ENCODE data around the gene MCC.

Gene MCC

GRCh38 chr5:113336975-113337374 is 151.3 kb downstream of the MCC start (continued):
- no peak for TF ChIP-seq ZNF518A (tag by site-specific recombination; conservative IDR thresholded peaks at IDR 0.05; ENCODE audit: low read depth)
- no peak for TF ChIP-seq ZFP41 (tag by site-specific recombination; IDR thresholded peaks at IDR 0.05; ENCODE audit: borderline replicate concordance)
- TF ChIP-seq ELK4 (IDR thresholded peaks at IDR 0.05; ENCODE audit: borderline replicate concordance, low read depth, low read length): no peak
- TF ChIP-seq SP7 (tag by site-specific recombination; IDR thresholded peaks at IDR 0.05): no peak

GRCh38 chr5:113333411-113333810 is 154.8 kb downstream of the MCC start:
- ChIA-PET CTCF (interaction anchor here (0.6 to 2.0 kb wide), 7 partner anchors 158 to 337 kb away, joined by 3 to 9 read pairs (median 3); no protein-coding TSS in a partner anchor), POLR2A (no interaction called here)
- no peaks in the 10 kb centered on the region for H3K36me3 ChIP-seq (ENCODE audit: control insufficient read depth in 2 of 2, insufficient read depth in 1 of 2, low read length in 2 of 2)
- TF ChIP-seq KLF1 (tag by site-specific recombination; IDR thresholded peaks at IDR 0.05) (no peak), GLIS2 (tag by site-specific recombination; IDR thresholded peaks at IDR 0.05) (no peak), ZNF48 (tag by site-specific recombination; IDR thresholded peaks at IDR 0.05) (no peak), SP3 (tag by site-specific recombination; IDR thresholded peaks at IDR 0.05) (no peak), ZFHX2 (tag by site-specific recombination; conservative IDR thresholded peaks at IDR 0.05) (no peak), ZNF248 (tag by site-specific recombination; IDR thresholded peaks at IDR 0.05) (no peak), ZNF426 (tag by site-specific recombination; IDR thresholded peaks at IDR 0.05) (no peak), ZNF184 (tag by site-specific recombination; IDR thresholded peaks at IDR 0.05) (no peak), ZXDB (tag by site-specific recombination; IDR thresholded peaks at IDR 0.05) (no peak)
- no peak overlapping the region for H3K4me3 ChIP-seq (ENCODE audit: low read depth, low read length)
- H3K4me1 ChIP-seq (ENCODE audit: control insufficient read depth, insufficient read depth, low read length): no peaks in the 10 kb centered on the region
- H3K27ac ChIP-seq (ENCODE audit: extremely low read depth, low read depth, low read length): no peak overlapping the region
- H3K9me3 ChIP-seq (ENCODE audit: control insufficient read depth, insufficient read depth, low read depth, low read length): no peaks in the 10 kb centered on the region

- H3K27ac ChIP-seq (ENCODE audit: extremely low read depth, low read depth, low read length): no peak overlapping the region
- no peaks in the 10 kb centered on the region for H3K9me3 ChIP-seq (ENCODE audit: control insufficient read depth, insufficient read depth, low read depth, low read length)
- ChIA-PET POLR2A (no interaction called here), CTCF (interaction anchor here (0.6 to 2.9 kb wide), 6 partner anchors 19 to 335 kb away, joined by 3 to 41 read pairs (median 4); no protein-coding TSS in a partner anchor)
- no peaks in the 10 kb centered on the region for H3K4me1 ChIP-seq (ENCODE audit: control insufficient read depth, insufficient read depth, low read length)
- no peaks in the 10 kb centered on the region for H3K36me3 ChIP-seq (ENCODE audit: control insufficient read depth in 2 of 2, insufficient read depth in 1 of 2, low read length in 2 of 2)
- no peak overlapping the region for H3K4me3 ChIP-seq (ENCODE audit: low read depth, low read length)
- TF ChIP-seq ZNF629 (tag by site-specific recombination; IDR thresholded peaks at IDR 0.05): no peak
- no peak for TF ChIP-seq ZBTB11 (tag by site-specific recombination; conservative IDR thresholded peaks at IDR 0.05; ENCODE audit: low read depth)
- no peak for TF ChIP-seq KLF1 (tag by site-specific recombination; IDR thresholded peaks at IDR 0.05)
- TF ChIP-seq ZNF529 (tag by site-specific recombination; IDR thresholded peaks at IDR 0.05; ENCODE audit: insufficient replicate concordance): no peak
- no peak for TF ChIP-seq ZNF791 (tag by site-specific recombination; IDR thresholded peaks at IDR 0.05)
- no peak for TF ChIP-seq ZBTB20 (tag by site-specific recombination; IDR thresholded peaks at IDR 0.05)
- TF ChIP-seq PRDM2 (tag by site-specific recombination; IDR thresholded peaks at IDR 0.05; ENCODE audit: borderline replicate concordance): no peak
Measured at GRCh38 chr5:113331209-113331551, 157.1 kb downstream of the MCC start.
